ENCODE results near the gene BGLAP. TPM values are rescaled to one million over a fixed set of nuclear protein-coding genes. Genes with fewer than 3 reads are reported as not detected.

The BGLAP gene
- total RNA-seq, 1 experiment from 2014 or later, result 1.4 TPM

DNA sequence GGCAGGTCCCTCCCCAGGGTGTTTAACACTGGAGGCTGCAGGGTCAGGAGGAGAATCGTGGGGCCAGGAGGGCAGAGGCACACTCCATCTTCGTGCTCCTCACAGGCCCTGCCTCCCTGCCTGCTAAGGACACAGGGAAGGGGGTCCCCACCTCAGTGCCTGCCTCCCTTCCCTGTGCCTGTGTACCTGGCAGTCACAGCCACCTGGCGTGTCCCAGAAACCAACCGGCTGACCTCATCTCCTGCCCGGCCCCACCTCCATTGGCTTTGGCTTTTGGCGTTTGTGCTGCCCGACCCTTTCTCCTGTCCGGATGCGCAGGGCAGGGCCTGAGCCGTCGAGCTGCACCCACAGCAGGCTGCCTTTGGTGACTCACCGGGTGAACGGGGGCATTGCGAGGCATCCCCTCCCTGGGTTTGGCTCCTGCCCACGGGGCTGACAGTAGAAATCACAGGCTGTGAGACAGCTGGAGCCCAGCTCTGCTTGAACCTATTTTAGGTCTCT is 623 bp upstream of the BGLAP start (continued):
- TF ChIP-seq, protein P1, sequence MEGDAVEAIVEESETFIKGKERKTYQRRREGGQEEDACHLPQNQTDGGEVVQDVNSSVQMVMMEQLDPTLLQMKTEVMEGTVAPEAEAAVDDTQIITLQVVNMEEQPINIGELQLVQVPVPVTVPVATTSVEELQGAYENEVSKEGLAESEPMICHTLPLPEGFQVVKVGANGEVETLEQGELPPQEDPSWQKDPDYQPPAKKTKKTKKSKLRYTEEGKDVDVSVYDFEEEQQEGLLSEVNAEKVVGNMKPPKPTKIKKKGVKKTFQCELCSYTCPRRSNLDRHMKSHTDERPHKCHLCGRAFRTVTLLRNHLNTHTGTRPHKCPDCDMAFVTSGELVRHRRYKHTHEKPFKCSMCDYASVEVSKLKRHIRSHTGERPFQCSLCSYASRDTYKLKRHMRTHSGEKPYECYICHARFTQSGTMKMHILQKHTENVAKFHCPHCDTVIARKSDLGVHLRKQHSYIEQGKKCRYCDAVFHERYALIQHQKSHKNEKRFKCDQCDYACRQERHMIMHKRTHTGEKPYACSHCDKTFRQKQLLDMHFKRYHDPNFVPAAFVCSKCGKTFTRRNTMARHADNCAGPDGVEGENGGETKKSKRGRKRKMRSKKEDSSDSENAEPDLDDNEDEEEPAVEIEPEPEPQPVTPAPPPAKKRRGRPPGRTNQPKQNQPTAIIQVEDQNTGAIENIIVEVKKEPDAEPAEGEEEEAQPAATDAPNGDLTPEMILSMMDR (IDR thresholded peaks at IDR 0.05 in 2 of 3, conservative IDR thresholded peaks at IDR 0.05 in 1 of 3; ENCODE audit: borderline replicate concordance in 1 of 3, insufficient read depth in 1 of 3, low read depth in 2 of 3, low read length in 2 of 3), result no peak
- TF ChIP-seq SP1 (IDR thresholded peaks at IDR 0.05; ENCODE audit: low read depth), result no peak

DNA sequence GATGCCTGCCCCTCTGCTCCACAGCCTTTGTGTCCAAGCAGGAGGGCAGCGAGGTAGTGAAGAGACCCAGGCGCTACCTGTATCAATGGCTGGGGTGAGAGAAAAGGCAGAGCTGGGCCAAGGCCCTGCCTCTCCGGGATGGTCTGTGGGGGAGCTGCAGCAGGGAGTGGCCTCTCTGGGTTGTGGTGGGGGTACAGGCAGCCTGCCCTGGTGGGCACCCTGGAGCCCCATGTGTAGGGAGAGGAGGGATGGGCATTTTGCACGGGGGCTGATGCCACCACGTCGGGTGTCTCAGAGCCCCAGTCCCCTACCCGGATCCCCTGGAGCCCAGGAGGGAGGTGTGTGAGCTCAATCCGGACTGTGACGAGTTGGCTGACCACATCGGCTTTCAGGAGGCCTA is 754 bp downstream of the BGLAP start:
- Histone ChIP-seq H3K79me2 (ENCODE audit: insufficient read depth, low read length) (no peaks in the 10 kb centered on the region), H4K20me1 (ENCODE audit: insufficient read depth) (no peaks in the 10 kb centered on the region), H3K27ac (ENCODE audit: low read depth, low read length) (no peak overlapping the region), H3K9ac (ENCODE audit: low read length) (no peak overlapping the region), H3K4me1 (ENCODE audit: control insufficient read depth in 1 of 2, insufficient read depth in 2 of 2, low read length in 2 of 2) (peaks cover 14 to 25% of the 10 kb centered on the region in 2 experiments), H3K4me3 (replicated peaks in 1 of 2; ENCODE audit: low read depth in 1 of 2, low read length in 2 of 2) (no peak overlapping the region), H3K4me2 (ENCODE audit: low read length) (no peak overlapping the region), H3K9me2 (ENCODE audit: insufficient read depth) (no peaks in the 10 kb centered on the region), H3K9me3 (ENCODE audit: control insufficient read depth in 1 of 2, insufficient read depth in 1 of 2, low read depth in 1 of 2, low read length in 2 of 2) (no peaks in the 10 kb centered on the region), H2AFZ (ENCODE audit: low read depth, low read length, poor library complexity, severe bottlenecking) (no peak overlapping the region), H3K36me3 (ENCODE audit: control insufficient read depth in 1 of 2, insufficient read depth in 2 of 2, low read length in 2 of 2) (0 out of 4 replicates have a peak, but pooled peaks cover 0 to 4% of the 10 kb centered on the region in 2 experiments), H3K27me3 (ENCODE audit: insufficient read depth, low read length) (no peaks in the 10 kb centered on the region)
- BruUV-seq (replicated peaks), result no TSS peak
- DNase-seq (ENCODE audit: low read depth, low spot score), result no peak
- intact Hi-C loops (cut with micrococcal nuclease), result no loop called here
- ChIA-PET RAD21 (ENCODE audit: low non-redundant PET in 1 of 2, low total read pairs in 2 of 2, uncharacterized antibody in 2 of 2, unreplicated experiment in 2 of 2) (no interaction called here), CTCF (no interaction called here), POLR2A (no interaction called here)
- ATAC-seq, result no peak
- no peak for TF ChIP-seq POLR2AphosphoS5 (IDR thresholded peaks at IDR 0.05; ENCODE audit: low read depth, low read length)
- TF ChIP-seq CEBPB (IDR thresholded peaks at IDR 0.05; ENCODE audit: low read depth), result no peak
- TF ChIP-seq, protein P2, sequence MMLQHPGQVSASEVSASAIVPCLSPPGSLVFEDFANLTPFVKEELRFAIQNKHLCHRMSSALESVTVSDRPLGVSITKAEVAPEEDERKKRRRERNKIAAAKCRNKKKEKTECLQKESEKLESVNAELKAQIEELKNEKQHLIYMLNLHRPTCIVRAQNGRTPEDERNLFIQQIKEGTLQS (IDR thresholded peaks at IDR 0.05), result no peak
- TF ChIP-seq ELF1 (IDR thresholded peaks at IDR 0.05; ENCODE audit: borderline replicate concordance, low read depth), result no peak
- no peak for TF ChIP-seq YY1 (IDR thresholded peaks at IDR 0.05; ENCODE audit: extremely low read depth, insufficient replicate concordance, low read depth, low read length)
- TF ChIP-seq JUND (IDR thresholded peaks at IDR 0.05), result no peak
- no peak for TF ChIP-seq TCF7L2 (IDR thresholded peaks at IDR 0.05; ENCODE audit: borderline replicate concordance, extremely low read depth, insufficient read depth, insufficient read length)
- TF ChIP-seq, protein P3, sequence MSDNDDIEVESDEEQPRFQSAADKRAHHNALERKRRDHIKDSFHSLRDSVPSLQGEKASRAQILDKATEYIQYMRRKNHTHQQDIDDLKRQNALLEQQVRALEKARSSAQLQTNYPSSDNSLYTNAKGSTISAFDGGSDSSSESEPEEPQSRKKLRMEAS (IDR thresholded peaks at IDR 0.05), result no peak
- TF ChIP-seq, protein P4, sequence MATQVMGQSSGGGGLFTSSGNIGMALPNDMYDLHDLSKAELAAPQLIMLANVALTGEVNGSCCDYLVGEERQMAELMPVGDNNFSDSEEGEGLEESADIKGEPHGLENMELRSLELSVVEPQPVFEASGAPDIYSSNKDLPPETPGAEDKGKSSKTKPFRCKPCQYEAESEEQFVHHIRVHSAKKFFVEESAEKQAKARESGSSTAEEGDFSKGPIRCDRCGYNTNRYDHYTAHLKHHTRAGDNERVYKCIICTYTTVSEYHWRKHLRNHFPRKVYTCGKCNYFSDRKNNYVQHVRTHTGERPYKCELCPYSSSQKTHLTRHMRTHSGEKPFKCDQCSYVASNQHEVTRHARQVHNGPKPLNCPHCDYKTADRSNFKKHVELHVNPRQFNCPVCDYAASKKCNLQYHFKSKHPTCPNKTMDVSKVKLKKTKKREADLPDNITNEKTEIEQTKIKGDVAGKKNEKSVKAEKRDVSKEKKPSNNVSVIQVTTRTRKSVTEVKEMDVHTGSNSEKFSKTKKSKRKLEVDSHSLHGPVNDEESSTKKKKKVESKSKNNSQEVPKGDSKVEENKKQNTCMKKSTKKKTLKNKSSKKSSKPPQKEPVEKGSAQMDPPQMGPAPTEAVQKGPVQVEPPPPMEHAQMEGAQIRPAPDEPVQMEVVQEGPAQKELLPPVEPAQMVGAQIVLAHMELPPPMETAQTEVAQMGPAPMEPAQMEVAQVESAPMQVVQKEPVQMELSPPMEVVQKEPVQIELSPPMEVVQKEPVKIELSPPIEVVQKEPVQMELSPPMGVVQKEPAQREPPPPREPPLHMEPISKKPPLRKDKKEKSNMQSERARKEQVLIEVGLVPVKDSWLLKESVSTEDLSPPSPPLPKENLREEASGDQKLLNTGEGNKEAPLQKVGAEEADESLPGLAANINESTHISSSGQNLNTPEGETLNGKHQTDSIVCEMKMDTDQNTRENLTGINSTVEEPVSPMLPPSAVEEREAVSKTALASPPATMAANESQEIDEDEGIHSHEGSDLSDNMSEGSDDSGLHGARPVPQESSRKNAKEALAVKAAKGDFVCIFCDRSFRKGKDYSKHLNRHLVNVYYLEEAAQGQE (IDR thresholded peaks at IDR 0.05; ENCODE audit: low read depth), result no peak
- TF ChIP-seq SP1 (IDR thresholded peaks at IDR 0.05; ENCODE audit: low read depth), result no peak
- TF ChIP-seq EZH2phosphoT487 (IDR thresholded peaks at IDR 0.05; ENCODE audit: borderline replicate concordance), result no peak
- TF ChIP-seq ZFX (IDR thresholded peaks at IDR 0.05), result no peak
- TF ChIP-seq, protein P1 (IDR thresholded peaks at IDR 0.05 in 2 of 3, conservative IDR thresholded peaks at IDR 0.05 in 1 of 3; ENCODE audit: borderline replicate concordance in 1 of 3, insufficient read depth in 1 of 3, low read depth in 2 of 3, low read length in 2 of 3), result no peak
- TF ChIP-seq POLR2A (IDR thresholded peaks at IDR 0.05; ENCODE audit: borderline replicate concordance, extremely low read depth, insufficient read depth, insufficient read length), result no peak
- TF ChIP-seq SRF (IDR thresholded peaks at IDR 0.05; ENCODE audit: low read depth), result no peak
